DMS 273 (cell line): Measurements from ENCODE around the gene SRCAP.

Experiments used
- DNase-seq: peaks from one replicate; lab custom pipeline; 2025; ENCODE audit not compliant: unreplicated experiment; lab: John Stamatoyannopoulos, UW

Gene SRCAP

DNA sequence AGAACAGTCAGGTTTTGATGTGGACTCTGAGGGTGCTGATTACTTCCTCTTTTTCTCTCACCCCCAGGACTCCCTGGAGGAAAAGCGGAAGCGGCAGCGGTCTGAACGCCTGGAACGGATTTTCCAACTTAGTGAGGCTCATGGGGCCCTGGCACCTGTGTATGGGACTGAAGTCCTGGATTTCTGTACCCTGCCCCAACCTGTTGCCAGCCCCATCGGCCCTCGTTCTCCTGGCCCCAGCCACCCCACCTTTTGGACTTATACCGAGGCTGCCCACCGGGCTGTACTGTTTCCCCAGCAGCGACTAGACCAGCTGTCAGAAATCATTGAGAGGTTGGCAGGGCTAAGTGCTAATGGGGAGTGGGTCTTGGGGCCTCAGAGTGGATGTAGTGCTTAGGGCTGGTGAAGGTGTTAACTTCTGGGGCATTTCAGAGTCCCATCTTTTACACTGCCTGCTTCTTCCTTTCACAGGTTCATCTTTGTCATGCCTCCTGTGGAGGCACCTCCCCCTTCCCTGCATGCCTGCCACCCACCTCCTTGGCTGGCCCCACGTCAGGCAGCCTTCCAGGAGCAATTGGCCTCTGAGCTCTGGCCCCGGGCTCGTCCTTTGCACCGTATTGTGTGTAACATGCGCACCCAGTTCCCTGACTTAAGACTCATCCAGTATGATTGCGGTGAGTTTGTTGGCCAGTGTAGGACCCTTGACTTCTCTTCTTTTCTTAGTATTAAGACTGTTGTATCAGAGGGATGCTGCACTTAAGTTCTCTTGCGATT lies 30.1 kb downstream of the SRCAP start:
- DNase-seq: no peak

DNA sequence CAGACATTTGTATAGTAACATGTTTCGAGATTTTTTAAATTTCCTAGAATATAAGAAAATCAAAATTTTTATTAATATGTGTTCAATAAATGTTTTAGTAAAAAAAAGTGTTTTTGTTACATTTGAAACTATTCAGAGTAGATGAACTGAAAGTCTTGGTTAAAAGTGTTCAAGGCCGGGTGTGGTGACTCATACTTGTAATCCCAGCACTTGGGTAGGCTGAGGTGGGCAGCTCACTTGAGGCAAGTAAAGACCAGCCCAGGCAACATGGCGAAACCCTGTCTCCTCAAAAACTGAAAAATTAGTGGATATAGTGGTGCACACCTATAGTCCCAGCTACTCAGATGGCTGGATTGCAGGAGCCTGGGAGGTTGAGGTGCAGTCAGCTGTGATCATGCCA lies 32.4 kb downstream of the SRCAP start:
- DNase-seq: no peak

DNA sequence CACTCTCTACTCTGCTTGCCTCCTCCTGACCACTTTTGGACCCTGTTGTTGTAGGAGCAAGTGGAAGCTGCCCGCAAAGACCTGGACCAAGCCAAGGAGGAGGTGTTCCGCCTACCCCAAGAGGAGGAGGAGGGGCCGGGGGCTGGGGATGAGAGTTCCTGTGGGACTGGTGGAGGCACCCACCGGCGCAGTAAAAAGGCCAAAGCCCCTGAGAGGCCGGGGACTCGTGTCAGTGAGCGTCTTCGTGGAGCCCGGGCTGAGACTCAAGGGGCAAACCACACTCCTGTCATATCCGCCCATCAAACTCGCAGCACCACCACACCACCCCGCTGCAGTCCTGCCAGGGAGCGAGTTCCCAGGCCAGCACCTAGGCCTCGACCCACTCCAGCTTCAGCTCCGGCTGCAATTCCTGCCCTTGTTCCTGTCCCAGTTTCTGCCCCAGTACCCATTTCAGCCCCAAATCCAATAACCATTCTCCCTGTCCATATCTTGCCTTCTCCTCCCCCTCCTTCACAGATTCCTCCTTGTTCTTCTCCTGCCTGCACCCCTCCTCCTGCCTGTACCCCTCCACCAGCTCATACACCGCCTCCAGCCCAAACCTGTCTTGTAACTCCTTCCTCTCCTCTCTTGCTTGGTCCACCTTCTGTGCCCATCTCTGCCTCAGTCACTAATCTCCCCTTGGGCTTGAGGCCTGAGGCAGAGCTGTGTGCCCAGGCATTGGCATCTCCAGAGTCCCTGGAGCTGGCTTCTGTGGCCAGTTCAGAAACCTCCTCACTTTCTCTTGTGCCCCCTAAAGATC lies 38.2 kb downstream of the SRCAP start:
- no peak for DNase-seq

DNA sequence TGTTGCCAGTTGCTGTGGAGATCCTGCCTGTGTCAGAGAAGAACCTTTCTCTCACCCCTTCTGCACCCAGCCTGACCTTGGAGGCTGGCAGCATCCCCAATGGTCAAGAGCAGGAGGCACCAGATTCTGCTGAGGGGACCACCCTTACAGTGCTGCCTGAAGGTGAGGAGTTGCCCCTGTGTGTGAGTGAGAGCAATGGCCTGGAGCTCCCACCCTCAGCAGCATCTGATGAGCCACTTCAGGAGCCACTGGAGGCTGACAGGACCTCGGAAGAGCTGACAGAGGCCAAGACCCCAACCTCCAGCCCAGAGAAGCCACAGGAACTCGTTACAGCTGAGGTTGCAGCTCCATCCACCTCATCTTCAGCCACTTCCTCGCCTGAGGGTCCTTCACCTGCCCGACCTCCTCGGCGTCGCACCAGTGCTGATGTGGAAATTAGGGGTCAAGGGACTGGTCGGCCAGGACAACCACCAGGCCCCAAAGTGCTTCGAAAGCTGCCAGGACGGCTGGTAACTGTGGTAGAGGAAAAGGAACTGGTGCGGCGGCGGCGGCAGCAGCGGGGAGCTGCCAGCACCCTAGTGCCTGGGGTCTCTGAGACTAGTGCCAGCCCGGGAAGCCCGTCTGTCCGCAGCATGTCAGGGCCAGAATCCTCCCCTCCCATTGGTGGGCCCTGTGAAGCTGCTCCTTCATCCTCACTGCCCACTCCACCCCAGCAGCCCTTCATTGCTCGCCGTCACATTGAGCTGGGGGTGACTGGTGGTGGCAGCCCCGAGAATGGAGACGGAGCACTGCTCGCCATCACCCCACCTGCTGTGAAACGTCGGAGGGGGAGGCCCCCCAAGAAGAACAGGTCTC lies 39.0 kb downstream of the SRCAP start:
- DNase-seq: no peak

DNA sequence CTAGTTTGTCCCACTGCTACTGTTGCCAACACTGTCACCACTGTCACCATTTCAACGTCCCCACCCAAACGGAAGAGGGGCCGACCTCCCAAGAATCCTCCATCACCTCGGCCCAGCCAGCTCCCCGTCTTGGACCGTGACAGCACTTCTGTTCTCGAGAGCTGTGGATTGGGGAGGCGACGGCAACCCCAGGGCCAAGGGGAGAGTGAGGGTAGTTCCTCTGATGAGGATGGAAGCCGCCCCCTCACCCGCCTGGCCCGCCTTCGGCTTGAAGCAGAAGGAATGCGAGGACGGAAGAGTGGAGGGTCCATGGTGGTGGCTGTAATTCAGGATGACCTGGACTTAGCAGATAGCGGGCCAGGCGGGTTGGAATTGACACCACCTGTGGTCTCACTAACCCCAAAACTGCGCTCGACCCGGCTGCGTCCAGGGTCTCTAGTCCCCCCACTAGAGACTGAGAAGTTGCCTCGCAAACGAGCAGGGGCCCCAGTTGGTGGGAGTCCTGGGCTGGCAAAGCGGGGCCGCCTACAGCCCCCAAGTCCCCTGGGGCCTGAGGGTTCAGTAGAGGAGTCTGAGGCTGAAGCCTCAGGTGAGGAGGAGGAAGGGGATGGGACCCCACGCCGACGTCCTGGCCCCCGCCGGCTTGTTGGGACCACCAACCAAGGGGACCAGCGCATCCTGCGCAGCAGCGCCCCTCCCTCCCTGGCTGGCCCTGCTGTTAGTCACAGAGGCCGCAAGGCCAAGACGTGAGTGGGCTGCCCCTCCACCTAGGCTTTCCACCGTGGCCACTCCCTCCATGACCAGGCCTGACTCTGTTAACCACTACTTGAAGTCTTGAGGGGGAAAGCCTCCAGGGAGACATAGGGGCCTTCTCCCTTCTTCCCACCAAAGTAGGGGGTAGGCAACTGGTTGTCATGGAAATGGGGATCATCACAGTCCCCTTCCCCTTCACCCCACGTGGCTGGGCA lies 40.3 kb downstream of the SRCAP start:
- DNase-seq: no peak

DNA sequence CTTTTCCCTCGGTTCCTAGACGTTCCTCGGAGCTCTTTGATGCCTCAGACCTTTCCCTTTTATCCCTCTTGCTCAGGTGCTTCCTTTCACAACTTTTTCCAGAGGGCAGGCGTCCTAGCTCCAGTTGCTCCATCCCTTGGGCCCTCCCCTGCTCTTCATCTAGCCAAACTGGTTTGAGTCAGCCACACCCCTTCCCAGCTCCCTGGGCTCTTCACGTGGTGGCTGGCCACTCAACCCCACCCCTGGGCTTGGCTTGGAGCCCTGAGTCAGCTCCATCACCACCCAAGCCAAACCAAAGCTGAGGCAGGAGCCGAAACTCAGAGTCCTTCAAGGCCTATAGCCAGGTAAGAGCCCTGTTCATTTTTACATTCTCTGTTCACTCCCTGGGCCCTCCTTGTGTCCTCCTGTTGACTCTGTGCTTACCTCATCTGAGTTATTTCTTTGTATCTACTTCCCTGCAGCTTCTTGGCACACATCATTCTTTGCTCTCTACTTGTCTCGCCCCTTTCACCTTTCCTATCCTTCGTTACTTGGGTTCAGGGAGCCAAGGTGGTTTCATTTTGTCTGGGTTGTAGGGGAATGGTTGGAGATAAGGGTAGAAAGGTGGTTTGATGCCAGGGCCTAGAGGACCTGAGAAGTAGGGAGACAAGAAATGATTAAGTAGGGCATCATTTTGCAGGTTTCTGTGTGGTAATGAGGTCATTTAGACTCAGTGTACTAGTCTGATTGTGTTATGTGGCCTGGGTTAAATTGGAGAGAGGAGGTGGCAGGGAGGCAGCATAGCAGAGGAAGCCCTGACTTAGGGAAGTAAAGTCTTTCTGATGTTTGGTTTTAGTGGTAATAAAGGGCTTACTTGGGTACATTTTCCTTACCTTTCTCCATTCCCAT lies 41.6 kb downstream of the SRCAP start:
- no peak for DNase-seq

DNA sequence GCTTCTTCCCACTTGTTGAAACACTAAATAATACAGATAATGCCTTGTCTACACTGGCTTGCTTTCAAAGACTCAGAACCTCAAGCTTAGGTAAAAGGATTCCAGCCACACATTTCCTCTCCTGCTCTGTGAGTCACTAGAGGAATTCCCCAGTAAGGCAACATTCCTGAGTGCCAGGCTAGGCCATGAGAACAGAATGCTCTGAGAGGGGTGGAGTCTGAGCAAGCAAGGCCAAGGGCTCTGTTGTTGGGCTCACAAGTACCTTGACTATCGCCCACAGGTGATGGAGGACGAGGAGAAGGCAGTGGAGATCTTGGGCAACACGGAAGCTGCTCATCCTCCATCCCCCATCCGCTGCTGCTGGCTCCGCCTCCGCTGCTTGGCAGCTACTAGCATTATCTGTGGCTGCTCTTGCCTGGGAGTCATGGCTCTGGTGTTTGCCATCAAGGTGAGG lies 42.5 kb downstream of the SRCAP start:
- no peak for DNase-seq

DNA sequence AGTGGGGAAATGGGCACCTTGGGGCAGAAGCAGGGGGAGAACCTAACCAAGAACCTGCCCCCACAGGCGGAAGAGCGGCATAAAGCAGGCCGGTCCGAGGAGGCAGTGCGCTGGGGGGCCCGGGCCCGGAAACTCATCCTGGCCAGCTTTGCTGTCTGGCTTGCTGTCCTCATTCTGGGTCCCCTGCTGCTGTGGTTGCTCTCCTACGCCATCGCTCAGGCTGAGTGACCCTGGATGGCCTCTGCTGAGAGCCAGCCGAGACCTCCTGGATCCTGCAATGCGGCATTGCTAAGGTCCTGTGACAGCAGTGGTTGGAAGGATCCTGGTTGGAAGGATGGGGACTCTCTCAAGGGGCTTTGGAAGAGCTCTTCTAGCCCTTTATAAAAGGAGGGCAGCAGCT lies 44.7 kb downstream of the SRCAP start:
- DNase-seq: no peak

DNA sequence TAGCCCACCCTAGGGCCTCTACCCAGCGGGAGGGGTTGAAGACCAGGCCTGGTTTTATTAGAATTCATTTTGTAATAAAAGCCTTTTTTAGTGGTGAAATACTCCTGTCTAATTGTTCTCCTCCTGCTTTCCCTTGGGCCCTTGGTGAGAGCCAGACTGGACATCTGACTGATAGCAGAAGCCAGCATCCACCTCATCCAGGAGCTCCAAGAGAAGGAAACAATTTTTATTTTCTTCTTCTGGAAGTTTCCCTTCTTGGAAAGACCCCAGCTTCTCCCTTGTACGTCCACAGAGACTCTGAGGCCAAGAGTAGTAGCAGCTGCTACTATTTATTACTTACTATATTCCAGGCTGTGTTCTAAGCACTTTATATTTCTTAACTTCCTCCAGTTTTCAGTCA lies 45.2 kb downstream of the SRCAP start:
- no peak for DNase-seq

DNA sequence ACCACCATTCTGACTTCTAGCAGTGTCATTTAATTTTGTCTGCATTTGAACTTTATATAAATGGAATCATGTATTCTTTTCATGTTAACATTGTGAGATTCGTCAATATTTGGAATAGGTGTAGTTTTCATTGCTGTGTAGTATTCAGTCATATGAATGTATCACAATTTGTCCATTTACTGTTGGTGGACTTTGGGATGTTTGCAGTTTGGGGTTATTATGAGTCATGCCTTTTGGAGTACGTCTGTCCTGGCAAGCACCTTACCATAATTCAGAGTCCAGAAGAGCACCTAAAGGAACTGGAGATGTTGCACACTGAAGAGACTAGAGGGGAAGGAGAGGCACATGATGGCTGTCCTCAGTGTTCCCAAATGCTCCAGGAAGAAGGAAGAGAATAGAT lies 46.1 kb downstream of the SRCAP start:
- DNase-seq: no peak

DNA sequence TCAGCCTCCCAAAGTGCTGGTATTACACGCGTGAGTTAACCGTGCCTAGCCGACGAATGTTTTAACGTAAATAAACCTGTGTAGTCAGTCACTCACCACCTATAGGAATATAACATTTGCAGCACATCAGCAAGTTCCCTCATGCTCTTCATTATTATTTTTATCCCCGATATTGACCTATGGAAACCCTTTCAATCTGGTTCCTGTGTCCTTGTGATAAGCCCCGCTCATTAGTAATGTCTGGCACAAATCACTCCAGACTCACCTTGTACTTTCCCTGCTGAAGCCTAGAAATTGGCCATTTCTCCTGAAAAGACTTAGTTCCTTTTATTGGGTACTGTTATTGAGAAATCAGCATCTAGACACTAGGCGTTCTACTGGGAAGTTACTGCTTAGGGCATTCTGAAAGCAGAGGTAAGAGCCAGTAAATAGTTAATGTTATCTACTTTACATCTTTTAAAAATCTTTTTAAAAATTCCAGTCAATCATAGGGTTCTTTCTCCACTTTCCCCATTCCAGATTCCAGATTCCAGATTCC lies 47.7 kb downstream of the SRCAP start:
- no peak for DNase-seq

DNA sequence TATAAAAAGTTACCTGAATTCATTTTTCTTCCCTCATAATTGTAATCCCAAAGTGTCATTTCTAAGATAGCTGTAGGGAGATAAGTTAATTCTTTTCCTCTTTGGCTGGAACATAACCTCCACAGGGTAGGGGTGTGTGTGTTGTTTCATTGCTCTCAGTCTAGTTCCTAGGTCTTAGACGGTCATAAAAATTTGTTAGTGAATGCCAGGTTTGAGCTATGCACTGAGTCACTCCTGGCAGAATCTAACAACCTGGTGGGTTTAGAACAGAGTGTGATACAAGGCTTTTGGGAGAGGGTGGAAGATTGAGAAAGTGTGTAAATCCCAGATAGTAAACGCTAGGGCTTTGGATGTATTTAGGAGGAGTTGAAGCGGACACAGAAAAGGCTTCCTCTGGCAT lies 48.4 kb downstream of the SRCAP start:
- DNase-seq: no peak

DNA sequence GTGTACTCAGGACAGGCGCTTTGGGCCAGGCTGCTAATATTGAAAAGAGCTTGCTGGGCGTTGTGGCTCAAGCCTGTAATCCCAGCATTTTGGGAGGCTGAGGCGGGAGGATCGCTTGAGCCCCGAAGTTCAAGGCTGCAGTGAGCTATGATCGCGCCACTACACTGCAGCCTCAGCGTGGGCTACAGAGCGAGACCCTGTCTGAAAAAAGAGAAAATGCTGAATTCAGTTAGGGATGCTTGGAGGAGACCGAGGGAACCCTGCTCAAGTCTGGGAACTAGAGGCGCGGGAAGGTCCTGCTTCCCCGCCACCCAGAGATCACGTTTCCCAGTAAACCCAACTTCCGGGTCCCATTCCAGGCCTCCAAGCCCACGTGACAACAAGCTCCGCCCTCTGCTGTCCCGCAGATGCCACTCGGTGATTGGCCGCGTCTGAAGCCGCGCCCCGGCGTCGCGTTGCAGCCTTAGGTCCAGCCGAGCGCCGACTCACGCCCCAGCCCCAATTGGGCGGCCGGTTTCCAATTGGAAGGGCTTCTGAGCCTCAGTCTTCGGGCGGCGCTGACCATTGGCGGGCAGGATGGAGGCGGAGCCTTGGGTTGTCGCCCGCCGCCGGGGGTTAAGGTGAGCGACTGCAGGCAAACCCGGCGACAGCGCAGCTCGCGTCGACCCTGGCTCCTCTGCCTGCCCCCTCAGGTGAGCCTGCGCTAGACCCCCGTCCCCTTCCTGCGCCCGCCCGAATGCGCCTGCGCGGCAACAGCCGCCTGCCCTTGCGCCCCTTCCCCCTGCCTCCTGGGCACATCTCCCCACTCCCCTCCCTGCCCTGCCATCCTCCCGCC lies 49.0 kb downstream of the SRCAP start, which contains the start of gene PHKG2:
Gene PHKG2 (plus strand): TSS at position 627 of the 835 bp plus-strand sequence. CDS start 396 bp downstream, outside the sequence.
- DNase-seq: peak; percentile 100

DNA sequence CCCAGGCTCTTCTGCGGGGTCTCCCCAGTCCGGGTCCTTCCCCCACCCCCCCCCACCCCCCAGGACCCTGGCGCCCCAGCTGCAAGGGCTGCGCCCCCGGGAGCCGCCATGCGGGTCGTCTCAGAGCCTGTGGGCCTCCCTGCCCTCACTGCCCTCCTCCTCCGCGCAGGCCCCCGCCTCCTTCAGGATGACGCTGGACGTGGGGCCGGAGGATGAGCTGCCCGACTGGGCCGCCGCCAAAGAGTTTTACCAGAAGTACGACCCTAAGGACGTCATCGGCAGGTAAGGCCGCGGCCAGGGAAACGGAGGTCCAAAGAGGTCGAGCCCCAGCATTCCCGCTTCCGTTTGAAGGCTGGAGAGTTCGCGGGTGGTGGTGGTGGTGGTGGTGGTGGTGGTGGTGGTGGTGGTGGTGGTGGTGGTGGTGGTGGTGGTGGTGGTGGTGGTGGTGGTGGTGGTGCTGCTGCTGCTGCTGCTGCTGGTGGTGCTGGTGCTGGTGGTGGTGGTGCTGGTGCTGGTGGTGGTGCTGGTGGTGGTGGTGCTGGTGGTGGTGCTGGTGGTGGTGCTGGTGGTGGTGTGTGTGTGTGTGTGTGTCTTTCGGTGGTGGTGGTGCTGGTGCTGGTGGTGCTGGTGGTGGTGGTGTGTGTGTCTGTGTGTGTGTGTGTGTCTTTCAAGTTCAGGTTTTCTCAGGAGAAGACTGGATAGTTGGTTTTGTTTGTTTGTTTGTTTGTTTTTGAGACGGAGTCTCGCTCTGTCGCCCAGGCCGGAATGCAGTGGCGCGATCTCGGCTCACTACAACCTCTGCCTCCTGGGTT lies 49.9 kb downstream of the SRCAP start:
- DNase-seq: peak; percentile 58

DNA sequence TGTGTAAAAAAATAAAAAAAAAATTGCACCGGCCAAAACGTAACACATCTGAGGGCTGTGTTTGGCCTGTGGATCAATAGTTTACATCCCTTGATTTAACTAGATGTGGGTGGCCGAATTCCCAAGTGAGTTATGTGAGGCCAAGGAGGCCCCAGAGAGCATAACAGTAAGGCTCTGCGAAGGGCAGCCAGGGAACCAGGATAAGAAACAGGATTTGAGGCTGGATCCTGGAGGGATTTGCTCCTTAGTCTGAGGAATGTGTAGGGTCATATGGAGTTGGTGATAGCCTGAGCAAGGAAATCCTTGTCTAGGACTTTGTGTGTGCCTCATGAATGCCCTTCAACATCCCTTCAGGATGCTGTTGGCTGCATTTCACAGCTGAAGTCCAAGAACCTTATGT lies 51.2 kb downstream of the SRCAP start:
- DNase-seq: no peak

DNA sequence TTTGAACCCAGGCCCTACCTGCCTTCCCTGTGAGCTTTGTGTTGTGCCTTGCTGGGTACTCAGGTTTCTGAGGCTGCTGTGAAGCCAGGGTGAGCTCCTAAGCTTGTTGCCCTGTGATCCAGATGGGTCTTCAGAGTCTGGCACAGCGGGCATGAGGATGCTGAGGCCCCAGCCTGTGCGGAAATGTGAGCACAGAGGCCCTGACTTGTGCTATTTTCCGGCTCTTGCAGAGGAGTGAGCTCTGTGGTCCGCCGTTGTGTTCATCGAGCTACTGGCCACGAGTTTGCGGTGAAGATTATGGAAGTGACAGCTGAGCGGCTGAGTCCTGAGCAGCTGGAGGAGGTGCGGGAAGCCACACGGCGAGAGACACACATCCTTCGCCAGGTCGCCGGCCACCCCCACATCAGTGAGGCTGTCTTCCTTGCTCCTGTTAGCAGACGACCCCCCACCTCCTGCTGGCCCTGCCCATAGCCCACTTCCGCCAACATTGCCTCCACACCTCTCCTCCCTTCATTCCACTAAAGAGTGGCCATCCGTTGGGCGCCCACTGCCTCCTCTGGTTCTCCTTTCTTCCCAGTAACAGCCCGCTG lies 52.0 kb downstream of the SRCAP start:
- no peak for DNase-seq

DNA sequence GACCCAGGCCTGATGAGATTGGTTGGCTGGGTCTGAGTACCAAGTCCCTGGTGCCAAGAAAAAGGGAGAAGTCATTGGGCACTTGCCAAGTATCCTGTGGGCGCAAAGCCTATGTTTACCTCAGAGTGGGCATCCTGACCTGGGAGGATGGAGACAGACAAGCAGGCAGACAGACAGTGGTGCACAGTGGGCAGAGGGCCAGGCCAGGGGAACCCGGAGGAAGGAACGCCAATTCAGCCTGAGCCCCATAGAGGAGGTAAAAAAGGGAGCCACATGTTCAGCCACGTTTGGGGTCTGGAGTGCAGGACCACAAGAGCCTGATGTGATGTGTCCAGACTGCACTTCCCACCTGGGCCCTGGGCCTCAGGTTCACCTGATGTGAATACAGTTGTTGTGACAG lies 54.6 kb downstream of the SRCAP start:
- DNase-seq: no peak
